ENCODE results near the gene TBL1Y.
"Not testable (repeated sequence)": the region's sequence is repeated elsewhere in the genome, so short reads cannot be mapped to it uniquely, and the experiment has no call there.

Gene TBL1Y

GRCh38 chrY:6974971-6975370, 64.5 kb downstream of the TBL1Y start:
- no peak for DNase-seq (ENCODE audit: low spot score)

GRCh38 chrY:6977783-6978182, 67.3 kb downstream of the TBL1Y start:
- no peak for DNase-seq (ENCODE audit: low spot score)

GRCh38 chrY:6983221-6983620, 72.7 kb downstream of the TBL1Y start:
- DNase-seq (ENCODE audit: low spot score), result no peak

- no peak for DNase-seq (ENCODE audit: low spot score)
Measured at GRCh38 chrY:6987811-6988210, 77.3 kb downstream of the TBL1Y start.

- DNase-seq (ENCODE audit: low spot score), result no peak
Measured at GRCh38 chrY:6989886-6990620, 79.6 kb downstream of the TBL1Y start.

GRCh38 chrY:6992041-6992440, 81.5 kb downstream of the TBL1Y start:
- no peak for DNase-seq (ENCODE audit: low spot score)

- DNase-seq (ENCODE audit: low spot score), result no peak
Measured at GRCh38 chrY:6995987-6996386, 85.5 kb downstream of the TBL1Y start.

- DNase-seq (ENCODE audit: low spot score), result no peak
Measured at GRCh38 chrY:6997503-6998066, 87.1 kb downstream of the TBL1Y start.

- no peak for DNase-seq (ENCODE audit: low spot score)
Measured at GRCh38 chrY:6999905-7000304, 89.4 kb downstream of the TBL1Y start.

GRCh38 chrY:7002581-7002980, 92.1 kb downstream of the TBL1Y start:
- DNase-seq (ENCODE audit: low spot score), result no peak

GRCh38 chrY:7007911-7008310, 97.4 kb downstream of the TBL1Y start:
- no peak for DNase-seq (ENCODE audit: low spot score)

- no peak for DNase-seq (ENCODE audit: low spot score)
Measured at GRCh38 chrY:7008578-7009355, 98.3 kb downstream of the TBL1Y start.

GRCh38 chrY:7013051-7013450, 102.6 kb downstream of the TBL1Y start:
- DNase-seq (ENCODE audit: low spot score), result no peak

- DNase-seq (ENCODE audit: low spot score), result no peak
Measured at GRCh38 chrY:7016521-7016920, 106.0 kb downstream of the TBL1Y start.

GRCh38 chrY:7017244-7018080, 107.0 kb downstream of the TBL1Y start:
- DNase-seq (ENCODE audit: low spot score), result no peak

- DNase-seq (ENCODE audit: low spot score), result no peak
Measured at GRCh38 chrY:7039037-7039436, 128.5 kb downstream of the TBL1Y start.

GRCh38 chrY:7040662-7041061, 130.2 kb downstream of the TBL1Y start:
- DNase-seq (ENCODE audit: low spot score), result no peak

- DNase-seq (ENCODE audit: low spot score), result no peak
Measured at GRCh38 chrY:7041983-7042382, 131.5 kb downstream of the TBL1Y start.

GRCh38 chrY:7052461-7052860, 142.0 kb downstream of the TBL1Y start:
- DNase-seq (ENCODE audit: low spot score), result not testable (repeated sequence)

- no peak for DNase-seq (ENCODE audit: low spot score)
Measured at GRCh38 chrY:7056886-7057285, 146.4 kb downstream of the TBL1Y start.

GRCh38 chrY:7078725-7079124, 168.2 kb downstream of the TBL1Y start:
- DNase-seq (ENCODE audit: low spot score), result no peak

- not testable (repeated sequence) for DNase-seq (ENCODE audit: low spot score)
Measured at GRCh38 chrY:7080548-7080947, 170.1 kb downstream of the TBL1Y start.
